Mesothelial cell of epicardium (in vitro differentiated cells): ENCODE results near the gene RALGPS2. TPM values are rescaled to one million over a fixed set of nuclear protein-coding genes. Genes with fewer than 3 reads are reported as not detected.
A peak's percentile ranks its signal among the peaks of the same experiment; 100 is the strongest.

ENCODE experiments used
- DNase-seq, 2 experiments: peaks; one replicate each; pipeline ENCODE4 v3.0.0; 2021; ENCODE audit warnings: low spot score in 2 of 2; ENCODE audit not compliant: unreplicated experiment in 2 of 2
- H3K27ac Mint-ChIP-seq: 2 replicates; pipeline ENCODE4 v1.8.0; 2021; ENCODE audit warnings: mixed read lengths
- H3K27me3 Mint-ChIP-seq: 2 replicates; pipeline ENCODE4 v1.8.0; 2021; ENCODE audit warnings: low read depth, mixed read lengths
- H3K36me3 Mint-ChIP-seq: 2 replicates; pipeline ENCODE4 v1.8.0; 2021; ENCODE audit warnings: mixed read lengths
- H3K4me1 Mint-ChIP-seq: 2 replicates; pipeline ENCODE4 v1.8.0; 2021; ENCODE audit warnings: mixed read lengths
- H3K4me3 Mint-ChIP-seq: 2 replicates; pipeline ENCODE4 v1.8.0; 2021; ENCODE audit warnings: mild to moderate bottlenecking, moderate library complexity, mixed read lengths
- H3K9me3 Mint-ChIP-seq: 2 replicates; pipeline ENCODE4 v1.8.0; 2021; ENCODE audit warnings: mixed read lengths
- total RNA-seq: library from RNA; stranded (reverse); gene quantifications from 3 replicates; pipeline ENCODE4 v1.2.1, GENCODE V29; 2021
- TF ChIP-seq, protein P1 (sequence below): fragments of 200-600 bp; sonication (generic); IDR thresholded peaks from one replicate; pipeline ENCODE4 v1.5.0; 2021; ENCODE audit warnings: antibody characterized with exemption; ENCODE audit not compliant: unreplicated experiment

RALGPS2 gene, protein sequence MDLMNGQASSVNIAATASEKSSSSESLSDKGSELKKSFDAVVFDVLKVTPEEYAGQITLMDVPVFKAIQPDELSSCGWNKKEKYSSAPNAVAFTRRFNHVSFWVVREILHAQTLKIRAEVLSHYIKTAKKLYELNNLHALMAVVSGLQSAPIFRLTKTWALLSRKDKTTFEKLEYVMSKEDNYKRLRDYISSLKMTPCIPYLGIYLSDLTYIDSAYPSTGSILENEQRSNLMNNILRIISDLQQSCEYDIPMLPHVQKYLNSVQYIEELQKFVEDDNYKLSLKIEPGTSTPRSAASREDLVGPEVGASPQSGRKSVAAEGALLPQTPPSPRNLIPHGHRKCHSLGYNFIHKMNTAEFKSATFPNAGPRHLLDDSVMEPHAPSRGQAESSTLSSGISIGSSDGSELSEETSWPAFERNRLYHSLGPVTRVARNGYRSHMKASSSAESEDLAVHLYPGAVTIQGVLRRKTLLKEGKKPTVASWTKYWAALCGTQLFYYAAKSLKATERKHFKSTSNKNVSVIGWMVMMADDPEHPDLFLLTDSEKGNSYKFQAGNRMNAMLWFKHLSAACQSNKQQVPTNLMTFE
- total RNA-seq: 45.3 to 51.6 TPM (median 50.9 TPM) in 3 replicates

DNA sequence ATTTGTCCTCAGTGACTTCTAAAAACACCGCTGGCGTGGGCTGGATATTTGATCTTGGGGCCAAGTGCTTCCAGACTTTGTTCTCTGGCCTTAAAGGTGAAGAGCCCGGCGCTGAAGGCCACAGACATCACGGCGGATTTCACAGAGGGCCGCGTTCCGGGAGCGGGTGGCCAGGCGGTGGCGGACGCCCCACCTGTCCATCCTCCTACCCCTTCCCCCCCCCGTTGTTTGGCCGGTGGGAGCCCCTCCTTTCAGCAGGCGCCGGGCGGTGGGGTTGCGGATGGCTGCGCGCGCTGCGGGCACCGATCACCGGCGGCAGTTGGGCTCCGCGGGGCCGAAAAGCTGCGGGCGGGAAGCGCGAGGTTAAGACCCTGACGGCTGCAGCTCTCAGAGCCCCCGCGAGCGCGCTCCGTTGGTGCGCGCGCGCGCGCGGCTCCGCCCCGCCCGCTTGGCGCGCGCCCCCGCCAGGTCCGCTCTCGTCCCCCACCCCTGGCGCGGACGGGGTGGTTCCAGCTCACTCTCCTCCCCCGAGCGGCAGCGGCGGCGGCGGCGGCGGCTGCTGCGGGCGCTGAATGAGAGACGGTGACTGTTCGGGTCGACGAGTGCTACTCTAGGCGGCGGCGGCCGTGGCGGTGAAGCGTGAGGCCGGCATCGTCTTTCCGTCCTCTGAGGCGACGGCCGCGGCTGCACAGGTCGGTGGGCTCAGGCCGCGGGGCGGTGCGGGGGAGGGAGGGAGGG, at the start of gene RALGPS2:
TSS of gene RALGPS2 (plus strand) at position 517 of the 738 bp plus-strand sequence. CDS start 51,521 bp downstream, outside the sequence.
- Mint-ChIP-seq H3K4me1 (peaks cover 40% of the 10 kb centered on the region), H3K36me3 (no peaks in the 10 kb centered on the region), H3K4me3 (peak within 1 kb of the TSS; percentile 88), H3K27ac (peak within 1 kb of the TSS; percentile 93), H3K27me3 (no peaks in the 10 kb centered on the region), H3K9me3 (no peaks in the 10 kb centered on the region)
- DNase-seq: peak; percentile 55 to 70
- TF ChIP-seq, protein P1, sequence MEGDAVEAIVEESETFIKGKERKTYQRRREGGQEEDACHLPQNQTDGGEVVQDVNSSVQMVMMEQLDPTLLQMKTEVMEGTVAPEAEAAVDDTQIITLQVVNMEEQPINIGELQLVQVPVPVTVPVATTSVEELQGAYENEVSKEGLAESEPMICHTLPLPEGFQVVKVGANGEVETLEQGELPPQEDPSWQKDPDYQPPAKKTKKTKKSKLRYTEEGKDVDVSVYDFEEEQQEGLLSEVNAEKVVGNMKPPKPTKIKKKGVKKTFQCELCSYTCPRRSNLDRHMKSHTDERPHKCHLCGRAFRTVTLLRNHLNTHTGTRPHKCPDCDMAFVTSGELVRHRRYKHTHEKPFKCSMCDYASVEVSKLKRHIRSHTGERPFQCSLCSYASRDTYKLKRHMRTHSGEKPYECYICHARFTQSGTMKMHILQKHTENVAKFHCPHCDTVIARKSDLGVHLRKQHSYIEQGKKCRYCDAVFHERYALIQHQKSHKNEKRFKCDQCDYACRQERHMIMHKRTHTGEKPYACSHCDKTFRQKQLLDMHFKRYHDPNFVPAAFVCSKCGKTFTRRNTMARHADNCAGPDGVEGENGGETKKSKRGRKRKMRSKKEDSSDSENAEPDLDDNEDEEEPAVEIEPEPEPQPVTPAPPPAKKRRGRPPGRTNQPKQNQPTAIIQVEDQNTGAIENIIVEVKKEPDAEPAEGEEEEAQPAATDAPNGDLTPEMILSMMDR: no peak

DNA sequence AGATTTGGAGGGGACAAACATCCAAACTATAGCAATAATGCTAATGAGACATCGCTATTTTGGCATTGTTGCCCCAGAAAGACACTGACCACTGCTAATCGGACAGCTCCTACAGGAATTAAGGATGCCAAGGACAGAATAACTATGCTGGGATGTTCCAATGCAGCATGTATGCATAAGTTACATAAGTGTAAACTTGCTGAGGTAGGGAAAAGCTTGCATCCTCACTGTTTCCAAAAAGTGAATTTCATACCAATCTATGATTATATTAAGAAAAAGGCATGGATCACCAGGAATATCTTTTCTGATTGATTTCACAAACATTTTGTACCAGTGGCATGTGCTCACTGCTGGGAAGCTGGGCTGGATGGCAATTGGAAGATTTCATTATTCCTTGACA, 45.8 kb upstream of the RALGPS2 start:
- H3K27ac Mint-ChIP-seq: no peak overlapping the region
- peaks cover 19% of the 10 kb centered on the region for H3K9me3 Mint-ChIP-seq
- H3K4me3 Mint-ChIP-seq: no peak overlapping the region
- no peak for DNase-seq
- H3K36me3 Mint-ChIP-seq: no peaks in the 10 kb centered on the region
- no peaks in the 10 kb centered on the region for H3K27me3 Mint-ChIP-seq
- TF ChIP-seq, protein P1: no peak
- H3K4me1 Mint-ChIP-seq: no peaks in the 10 kb centered on the region

DNA sequence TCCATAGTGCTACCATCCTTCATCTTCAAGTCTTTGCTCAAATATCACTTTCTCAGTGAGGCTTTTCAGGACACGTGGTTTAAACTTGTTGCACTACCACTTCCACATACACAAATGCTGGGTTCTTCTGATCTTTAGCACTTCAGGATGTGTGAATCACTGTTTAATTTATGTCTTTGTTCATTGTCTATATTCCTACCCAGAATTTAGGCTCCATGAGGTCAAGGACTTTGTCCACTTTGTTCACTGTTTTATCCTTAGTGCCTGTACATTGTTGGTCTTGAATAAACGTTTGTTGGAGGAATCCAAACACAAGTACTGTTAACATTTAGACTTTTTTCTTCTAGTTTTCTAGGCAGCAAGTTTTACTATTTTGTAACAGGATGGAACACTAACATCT, 42.6 kb upstream of the RALGPS2 start:
- H3K36me3 Mint-ChIP-seq: no peaks in the 10 kb centered on the region
- DNase-seq: no peak
- no peaks in the 10 kb centered on the region for H3K27me3 Mint-ChIP-seq
- TF ChIP-seq, protein P1: no peak
- H3K27ac Mint-ChIP-seq: no peak overlapping the region
- peaks cover 4% of the 10 kb centered on the region for H3K4me1 Mint-ChIP-seq
- peaks cover 5% of the 10 kb centered on the region for H3K9me3 Mint-ChIP-seq
- no peak overlapping the region for H3K4me3 Mint-ChIP-seq

DNA sequence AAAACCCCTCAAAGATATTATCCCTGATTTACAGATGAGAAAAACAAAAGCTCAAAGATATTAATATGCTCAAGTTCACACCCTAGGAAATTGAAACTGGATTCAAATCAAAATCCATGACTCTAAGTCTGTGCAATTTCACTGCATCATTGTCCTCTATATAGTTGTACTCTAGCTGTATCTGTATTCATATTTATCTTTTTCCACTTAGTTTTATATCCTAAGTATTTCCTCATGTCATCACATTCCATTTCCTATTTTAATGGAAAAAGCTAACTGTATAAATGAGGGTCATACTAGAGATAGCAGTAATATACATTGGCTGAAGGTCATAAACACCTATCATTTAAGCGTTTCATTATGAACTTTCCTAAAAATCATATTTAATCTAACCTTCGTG, 42.2 kb upstream of the RALGPS2 start:
- TF ChIP-seq, protein P1: no peak
- H3K4me1 Mint-ChIP-seq: peaks cover 4% of the 10 kb centered on the region
- no peak overlapping the region for H3K4me3 Mint-ChIP-seq
- DNase-seq: no peak
- no peak overlapping the region for H3K27ac Mint-ChIP-seq
- no peaks in the 10 kb centered on the region for H3K36me3 Mint-ChIP-seq
- H3K9me3 Mint-ChIP-seq: peaks cover 4% of the 10 kb centered on the region
- no peaks in the 10 kb centered on the region for H3K27me3 Mint-ChIP-seq

DNA sequence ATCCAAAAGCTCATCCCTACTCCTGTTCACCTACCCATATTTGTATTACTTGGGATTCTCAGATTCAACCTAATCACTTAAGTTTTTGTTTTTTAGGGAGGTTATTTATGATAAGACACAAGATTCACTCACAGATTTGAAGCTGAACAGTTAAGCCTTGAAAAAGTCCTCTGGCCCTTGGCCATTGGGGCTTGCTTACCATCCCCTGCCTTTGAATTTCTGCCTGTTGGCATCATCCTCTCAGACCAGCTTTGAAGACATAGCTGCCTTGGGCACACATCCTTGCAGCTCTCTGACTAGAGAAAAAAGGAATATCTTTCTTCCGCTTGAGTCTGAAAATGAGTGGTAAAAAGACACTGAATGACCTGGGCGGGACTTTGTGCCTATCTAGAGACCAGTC, 41.8 kb upstream of the RALGPS2 start:
- Mint-ChIP-seq H3K4me1 (peaks cover 4% of the 10 kb centered on the region), H3K27me3 (no peaks in the 10 kb centered on the region), H3K27ac (no peak overlapping the region)

More for the DNA sequence above, 41.8 kb upstream of the RALGPS2 start:
- no peak overlapping the region for H3K4me3 Mint-ChIP-seq
- TF ChIP-seq, protein P1: no peak
- H3K9me3 Mint-ChIP-seq: peaks cover 4% of the 10 kb centered on the region
- no peaks in the 10 kb centered on the region for H3K36me3 Mint-ChIP-seq
- no peak for DNase-seq
